ENCODE results near the gene ARL15. TPM values are rescaled to one million over a fixed set of nuclear protein-coding genes. Genes with fewer than 3 reads are reported as not detected.

Gene ARL15
- total and polyA plus RNA-seq, 2 of the 8 experiments (the other 6 are each of a cell fraction or from before 2014, with no cell fraction given) = 9.9 to 21.2 TPM

DNA sequence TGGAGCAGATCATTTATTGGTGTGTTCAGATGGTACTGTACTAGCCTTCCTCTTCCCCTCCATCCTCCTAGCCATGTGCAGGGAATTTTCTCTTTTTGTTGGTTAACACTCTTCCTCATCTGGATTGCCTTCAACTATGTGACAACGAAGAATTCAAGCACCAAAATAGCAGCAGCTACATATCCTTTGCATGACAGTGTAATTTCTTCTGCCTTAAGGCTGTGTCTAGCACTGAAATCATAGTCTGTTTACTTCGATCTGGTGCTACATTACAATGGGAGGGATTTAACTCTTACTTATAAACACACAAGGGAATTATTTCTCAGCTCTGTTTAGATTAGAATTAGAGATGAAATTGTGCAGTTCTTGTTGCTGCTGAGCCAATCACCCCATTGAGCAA is 260.4 kb downstream of the ARL15 start:
- no peak overlapping the region for H3K9ac ChIP-seq (replicated peaks in 1 of 4; ENCODE audit: extremely low read depth in 1 of 4, low read depth in 3 of 4, low read length in 3 of 4)
- no peak overlapping the region for H4K8ac ChIP-seq (ENCODE audit: extremely low read depth, insufficient read depth, low read length)
- no peak overlapping the region for H3K18ac ChIP-seq (ENCODE audit: extremely low read depth, low read length)
- ChIA-PET POLR2A (ENCODE audit: partially characterized antibody) (interaction anchor here (0.6 kb wide), 2 partner anchors 261 to 716 kb away, joined by 3 read pairs; partner anchors contain the start of gene ARL15), CTCF (ENCODE audit: partially characterized antibody) (interaction anchor here (0.9 kb wide), 1 partner anchor 11 kb away, joined by 3 read pairs; no protein-coding TSS in a partner anchor)
- DNase-seq (ENCODE audit: low read depth in 1 of 2, low spot score in 2 of 2) (no peak), FAIRE-seq (no peak)
- H3K4me1 ChIP-seq (replicated peaks in 1 of 4; ENCODE audit: control insufficient read depth in 3 of 4, insufficient read depth in 4 of 4, low read length in 3 of 4) = peaks cover 0 to 3% (median 0%) of the 10 kb centered on the region in 4 experiments; a peak in 1 of 7 replicates
- no peak for TF ChIP-seq CBX8 (IDR thresholded peaks at IDR 0.05; ENCODE audit: borderline replicate concordance, low read depth, low read length)
- TF ChIP-seq CREB1 (IDR thresholded peaks at IDR 0.05) = no peak
- no peak for TF ChIP-seq PHF8 (conservative IDR thresholded peaks at IDR 0.05; ENCODE audit: low read depth, low read length)
- no peak for TF ChIP-seq SP4 (IDR thresholded peaks at IDR 0.05; ENCODE audit: low read length)
- no peak for TF ChIP-seq HDAC2 (IDR thresholded peaks at IDR 0.05; ENCODE audit: borderline replicate concordance in 1 of 2, low read depth in 2 of 2, low read length in 2 of 2)
- TF ChIP-seq HDAC6 (IDR thresholded peaks at IDR 0.05; ENCODE audit: low read depth, low read length) = no peak
- TF ChIP-seq RFX5 (IDR thresholded peaks at IDR 0.05; ENCODE audit: borderline replicate concordance, low read depth, low read length) = no peak
- TF ChIP-seq KDM5A (IDR thresholded peaks at IDR 0.05; ENCODE audit: low read length) = no peak
- no peak for TF ChIP-seq CEBPB (IDR thresholded peaks at IDR 0.05; ENCODE audit: low read depth, low read length)
- no peak for TF ChIP-seq GTF2F1 (IDR thresholded peaks at IDR 0.05; ENCODE audit: borderline replicate concordance, low read depth, low read length)
- TF ChIP-seq EGR1 (IDR thresholded peaks at IDR 0.05; ENCODE audit: borderline replicate concordance, low read depth, low read length) = no peak
- no peak for TF ChIP-seq FOSL1 (IDR thresholded peaks at IDR 0.05; ENCODE audit: insufficient read depth, low read depth, low read length)
- TF ChIP-seq KDM1A (IDR thresholded peaks at IDR 0.05; ENCODE audit: borderline replicate concordance, low read length) = no peak
- no peak overlapping the region for H3K23ac ChIP-seq (ENCODE audit: insufficient read length)
- no peaks in the 10 kb centered on the region for H3K79me2 ChIP-seq (ENCODE audit: control insufficient read depth in 1 of 2, insufficient read depth in 2 of 2, low read length in 2 of 2)
- no peak overlapping the region for H3K27ac ChIP-seq (ENCODE audit: low read depth, low read length)
- H4K20me1 ChIP-seq (replicated peaks in 1 of 2; ENCODE audit: control insufficient read depth in 1 of 2, insufficient read depth in 2 of 2, low read length in 2 of 2) = no peaks in the 10 kb centered on the region
- no peak overlapping the region for H3K56ac ChIP-seq (replicated peaks; ENCODE audit: insufficient read length, low read depth, low read length)
- H2BK20ac ChIP-seq (ENCODE audit: low read length) = no peak overlapping the region
- no peaks in the 10 kb centered on the region; a peak in 1 of 8 replicates for H3K36me3 ChIP-seq (ENCODE audit: control insufficient read depth in 2 of 4, insufficient read depth in 4 of 4, low read length in 3 of 4)
- no peak overlapping the region for H2BK5ac ChIP-seq (ENCODE audit: low read depth, low read length)
- no peak overlapping the region for H4K91ac ChIP-seq (replicated peaks; ENCODE audit: insufficient read length, low read length)
- no peak overlapping the region for H4K5ac ChIP-seq (ENCODE audit: insufficient read length, low read depth, low read length)
- H2BK120ac ChIP-seq (replicated peaks; ENCODE audit: low read depth, low read length) = no peak overlapping the region
- no peak overlapping the region for H2AK5ac ChIP-seq (ENCODE audit: low read depth, low read length)
- H3K27me3 ChIP-seq (replicated peaks in 1 of 4; ENCODE audit: control insufficient read depth in 3 of 4, extremely low read depth in 1 of 4, insufficient read depth in 3 of 4, low read length in 3 of 4) = no peaks in the 10 kb centered on the region
- H3K14ac ChIP-seq (ENCODE audit: insufficient read length) = no peak overlapping the region
- H3K9me3 ChIP-seq (ENCODE audit: insufficient read depth in 2 of 2, low read depth in 1 of 2, low read length in 1 of 2) = no peaks in the 10 kb centered on the region
- no peaks in the 10 kb centered on the region for H3K23me2 ChIP-seq (ENCODE audit: low read depth, low read length)
- H3K4me2 ChIP-seq (ENCODE audit: insufficient read depth in 1 of 2, low read depth in 2 of 2, low read length in 2 of 2) = no peak overlapping the region
- no peak overlapping the region for H3K4ac ChIP-seq (replicated peaks; ENCODE audit: insufficient read length, low read depth, low read length)
- no peak overlapping the region for H3K4me3 ChIP-seq (ENCODE audit: extremely low read depth in 1 of 4, insufficient read depth in 2 of 4, low read depth in 3 of 4, low read length in 4 of 4)
- H3K79me1 ChIP-seq (ENCODE audit: low read depth, low read length) = no peaks in the 10 kb centered on the region
- no peak overlapping the region for H2BK15ac ChIP-seq (ENCODE audit: low read length)
- WGBS, 2 experiments (ENCODE audit: extremely low coverage in 1 of 2, insufficient coverage in 1 of 2, insufficient read length in 1 of 2, insufficient replicate concordance in 2 of 2, low coverage in 1 of 2, low lambda C conversion rate in 2 of 2, missing lambda C conversion rate in 1 of 2) = 92% methylated on average over 2 of the region's 2 CpGs; no CpG with 5 or more reads in 1 of the 2 experiments
- H2AFZ ChIP-seq (ENCODE audit: low read length) = no peak overlapping the region
- H2BK12ac ChIP-seq (ENCODE audit: low read depth, low read length) = no peak overlapping the region

Data from H1 (cell line).